Ureter (tissue), 1 donor: Measurements from ENCODE around the gene DAB2IP. TPM values are rescaled to one million over a fixed set of nuclear protein-coding genes. Genes with fewer than 3 reads are reported as not detected.

ENCODE experiments used
- DNase-seq: peaks from one replicate; pipeline ENCODE4 v3.0.0-alpha.2; 2020; ENCODE audit warnings: low spot score
- total RNA-seq: library from RNA; stranded (reverse); gene quantifications from one replicate; pipeline ENCODE4 v1.2.4, GENCODE V29; 2023
- donor health status: DM: yes; HTN: yes; CAD: no.

Gene DAB2IP
- total RNA-seq, 1 donor from 2014 or later: 103 TPM

DNA sequence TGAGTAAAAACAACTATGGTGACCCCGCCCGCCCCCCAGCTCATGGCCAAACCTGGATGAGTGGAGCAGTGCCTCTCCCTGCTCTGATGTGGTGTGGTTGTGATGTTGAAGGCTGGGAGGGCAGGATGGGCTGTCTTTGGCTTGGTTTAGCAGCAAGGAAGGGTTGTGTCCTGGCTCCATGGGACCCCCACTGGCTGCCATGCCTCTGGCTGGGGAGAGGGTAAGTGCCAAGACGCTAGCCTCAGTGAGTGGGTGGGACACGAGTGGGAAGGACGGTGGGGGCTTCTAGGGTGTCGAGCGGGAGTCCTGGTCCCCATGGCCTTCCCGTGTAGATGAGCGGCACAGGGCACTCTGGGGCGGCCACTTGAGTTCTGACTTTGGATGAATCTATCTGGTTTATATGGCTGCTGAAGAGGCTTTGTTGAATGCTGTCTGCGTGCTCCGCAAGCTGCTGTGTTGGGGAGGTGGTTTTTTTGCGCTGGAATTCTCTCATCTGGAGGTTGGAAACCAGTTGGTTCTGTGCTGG, 50.4 kb downstream of the DAB2IP start:
- no peak for DNase-seq

DNA sequence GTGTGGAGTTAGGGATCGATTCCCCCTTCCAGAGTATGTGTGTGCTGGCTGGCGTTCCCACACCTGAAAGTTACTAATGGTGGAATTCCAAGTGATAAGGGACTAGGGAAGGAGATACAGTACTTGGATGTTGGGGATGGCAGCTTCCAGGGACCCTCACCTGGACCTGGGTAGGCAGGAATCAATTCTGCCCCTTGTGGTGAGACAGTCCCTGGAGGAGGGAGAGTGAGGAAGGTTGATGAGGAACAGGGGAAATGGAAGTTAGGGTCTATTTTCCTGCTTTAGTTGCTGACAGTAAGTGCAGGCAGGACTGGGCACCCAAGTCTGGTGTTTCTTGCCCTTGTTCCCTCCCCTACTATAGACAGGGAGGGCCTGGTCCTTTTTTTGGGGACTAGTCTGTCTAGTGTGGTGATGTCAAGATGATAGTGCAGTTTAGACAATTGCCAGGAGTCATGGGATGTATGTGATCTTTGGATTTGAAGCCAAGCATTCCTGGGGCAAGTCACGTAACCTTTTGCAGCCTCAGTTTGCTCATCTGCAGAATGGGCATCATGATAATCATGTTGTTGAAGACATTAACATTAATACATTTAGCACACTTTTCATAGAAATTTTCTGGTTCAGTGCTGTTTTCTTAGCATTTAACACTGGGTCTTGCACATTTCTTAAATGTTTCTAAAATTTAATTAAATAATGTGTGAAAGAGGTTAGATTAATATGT, 51.7 kb downstream of the DAB2IP start:
- DNase-seq: no peak

DNA sequence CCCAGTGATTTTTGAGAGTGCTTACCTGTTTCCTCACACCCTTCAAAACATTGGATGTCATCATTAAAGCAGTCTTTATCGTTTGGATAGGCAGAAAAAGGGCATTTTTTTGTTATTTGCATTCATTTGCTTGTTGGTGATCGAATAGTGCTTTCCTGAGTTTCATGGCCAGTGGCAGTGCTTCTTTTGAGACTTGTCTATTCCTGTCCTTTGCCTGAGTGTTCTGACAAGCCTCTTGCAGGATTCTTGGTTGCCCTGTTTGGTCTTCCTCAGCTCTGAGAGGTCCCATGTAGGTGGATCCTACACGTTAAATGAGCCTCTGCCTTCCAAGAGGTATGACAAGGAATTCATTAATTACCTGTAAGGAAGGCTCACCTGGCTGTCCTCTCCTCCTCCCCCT, 52.8 kb downstream of the DAB2IP start:
- DNase-seq: no peak

DNA sequence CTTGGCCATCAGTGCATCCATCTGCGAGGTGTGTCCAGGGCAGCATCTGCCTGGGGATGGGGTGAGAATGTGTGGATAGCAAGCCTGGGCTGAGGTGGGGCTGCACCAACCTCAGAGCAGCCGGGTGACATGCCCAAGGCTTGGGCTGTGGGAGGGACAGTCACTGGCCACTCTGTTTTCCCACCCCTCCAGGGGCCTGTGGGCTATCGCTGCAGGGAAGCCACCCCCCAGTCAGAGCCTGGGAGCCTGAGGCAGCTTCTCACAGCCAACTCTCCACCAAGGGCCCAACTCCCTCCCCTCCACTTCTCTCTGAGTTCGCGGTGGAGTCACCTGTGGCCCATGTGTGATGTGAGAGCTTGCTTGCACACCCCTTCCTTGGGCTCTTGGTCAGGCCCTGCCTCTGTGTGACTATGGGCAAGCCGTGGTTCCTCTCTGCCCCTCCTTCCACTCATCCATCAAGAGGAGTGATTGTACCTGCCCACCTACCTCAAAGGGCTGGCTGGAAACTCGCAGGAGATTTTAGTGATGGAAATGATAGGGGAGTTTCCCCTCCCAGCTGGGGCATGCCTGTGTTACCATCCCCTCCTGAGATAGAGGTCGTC, 54.8 kb downstream of the DAB2IP start:
- no peak for DNase-seq

DNA sequence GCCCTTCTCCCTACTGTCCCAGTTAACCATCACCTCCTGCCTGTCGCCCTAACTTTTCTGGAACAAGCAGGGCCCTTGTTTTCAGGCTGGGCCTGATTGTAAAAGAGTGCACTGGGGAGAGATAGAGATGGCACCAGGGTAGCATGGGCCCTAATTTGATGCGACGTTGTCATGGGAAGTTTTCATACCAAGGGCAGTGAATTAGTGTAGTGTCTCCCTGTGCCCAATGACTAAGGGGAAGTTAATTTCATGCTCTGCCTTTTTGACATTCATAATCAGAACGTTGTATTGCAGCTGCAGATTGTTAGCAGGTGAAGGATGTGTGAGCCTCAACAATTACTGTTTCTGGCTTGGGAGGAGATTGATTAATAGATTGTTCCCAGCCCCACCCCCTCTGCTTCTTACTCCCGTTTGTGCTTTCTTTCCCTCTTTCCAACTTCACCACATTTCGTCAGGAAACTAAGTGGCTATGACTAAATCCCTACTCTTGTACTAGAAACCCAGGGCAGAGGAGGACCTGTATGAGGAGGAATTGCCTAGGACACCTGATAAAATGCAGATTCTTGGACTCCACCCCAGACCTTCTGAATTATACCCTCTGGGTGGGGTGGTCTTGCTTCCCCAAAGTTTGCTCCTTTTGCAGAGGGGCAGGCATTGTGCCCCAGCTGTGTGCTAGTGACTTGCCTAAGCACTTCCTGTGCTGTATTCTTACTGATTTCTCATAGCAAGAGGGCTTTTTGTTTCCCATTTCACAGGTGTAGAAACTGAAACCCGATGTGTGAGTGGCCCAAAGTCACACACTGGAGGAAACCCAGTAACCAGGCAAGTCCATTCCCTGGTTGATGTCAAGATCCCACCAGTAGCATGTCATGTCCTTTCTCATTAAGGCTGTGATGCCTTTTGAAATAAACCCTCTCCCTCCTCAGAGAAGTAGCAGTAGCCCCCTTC, 56.3 kb downstream of the DAB2IP start:
- DNase-seq: no peak

DNA sequence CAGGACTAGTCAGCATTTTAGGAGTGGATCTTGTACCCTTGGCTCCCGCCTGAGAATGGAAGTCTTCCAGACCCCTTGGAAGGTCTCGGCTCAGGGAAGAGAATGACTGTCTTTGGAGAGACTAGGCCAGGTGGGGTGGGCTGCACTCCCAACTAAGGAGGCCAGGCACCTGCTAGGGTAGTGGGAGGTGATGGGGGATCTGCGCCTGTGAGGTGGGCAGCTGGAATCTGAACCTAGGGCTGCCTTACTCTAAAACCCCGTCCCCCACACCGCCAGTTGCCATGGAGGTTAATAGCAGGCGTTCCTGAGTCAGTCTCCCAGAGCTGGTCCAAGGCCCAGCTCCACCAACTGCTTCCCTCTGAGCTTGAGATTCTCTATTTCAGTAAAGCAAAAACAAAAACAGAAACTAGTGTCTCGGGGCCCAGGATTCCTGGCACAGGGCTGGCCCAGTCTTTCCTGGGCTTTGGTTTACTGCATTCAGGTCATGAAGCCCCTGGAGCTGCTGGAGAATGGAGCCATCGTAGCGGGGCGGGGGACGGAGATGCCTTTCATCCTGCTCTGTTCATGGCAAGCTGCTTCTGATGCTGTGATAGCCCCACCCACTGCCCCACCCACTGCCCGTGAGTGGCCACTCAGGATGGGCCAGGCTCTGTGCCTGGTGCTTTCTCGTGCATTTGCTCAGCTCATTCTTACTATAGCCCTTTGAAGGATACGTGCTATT, 57.5 kb downstream of the DAB2IP start:
- DNase-seq: no peak

DNA sequence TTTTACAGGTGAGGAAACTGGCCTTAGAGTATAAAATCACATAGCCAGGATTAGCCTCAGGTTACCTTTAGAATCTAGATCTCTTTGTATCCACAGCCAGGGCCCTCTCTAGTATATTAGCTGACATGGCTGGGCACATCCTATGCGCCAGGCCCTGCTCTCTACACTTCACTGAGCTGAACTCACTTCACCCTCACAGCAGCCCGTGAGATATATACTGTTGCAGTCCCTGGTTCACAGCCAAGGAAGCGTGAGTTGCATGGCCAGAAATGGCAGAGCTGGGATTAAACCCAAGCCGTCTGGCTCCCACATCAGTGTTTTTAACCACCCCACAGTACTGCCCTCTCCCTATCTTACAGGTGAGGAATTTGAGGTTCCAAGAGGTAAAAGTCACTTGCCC, 58.4 kb downstream of the DAB2IP start:
- no peak for DNase-seq

DNA sequence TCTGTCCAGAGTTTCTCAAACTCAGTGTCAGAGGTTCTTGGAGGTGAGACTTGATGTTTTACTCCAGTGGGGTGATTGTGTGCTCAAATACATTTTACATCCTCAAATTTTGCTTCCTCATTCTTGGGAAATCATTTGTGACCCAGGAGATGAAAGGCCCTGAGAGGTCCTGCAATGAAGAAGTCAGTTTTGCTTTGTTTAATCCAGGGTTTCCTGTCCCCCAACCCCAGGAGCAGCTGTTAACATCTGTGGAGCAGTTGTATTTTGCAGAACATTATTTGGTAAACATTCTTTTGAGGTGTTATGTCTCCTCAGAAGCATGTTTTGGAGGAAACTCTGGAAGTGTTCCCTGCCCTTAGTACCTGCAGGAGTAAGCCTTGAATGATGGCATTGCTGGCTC, 59.8 kb downstream of the DAB2IP start:
- no peak for DNase-seq

DNA sequence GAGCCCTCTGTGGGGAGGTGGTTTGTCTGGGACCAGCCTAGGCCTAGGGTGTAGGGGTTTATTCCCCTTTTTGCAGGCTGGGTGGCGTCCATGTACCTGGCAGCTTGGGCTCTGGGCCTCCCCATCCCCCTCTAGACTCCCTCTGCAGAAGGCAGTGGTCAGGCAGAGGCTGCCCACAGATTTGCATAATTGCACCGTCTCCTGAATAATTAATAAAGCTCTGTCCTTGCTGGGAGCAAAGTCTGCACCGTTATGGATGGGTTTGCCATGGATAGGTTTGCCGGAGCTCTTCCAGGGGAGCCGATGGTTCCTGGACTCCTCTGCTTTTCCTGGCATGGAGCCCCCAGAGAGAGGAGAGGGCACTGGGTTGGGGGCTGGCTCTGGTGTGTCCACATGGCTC, 60.4 kb downstream of the DAB2IP start:
- no peak for DNase-seq

DNA sequence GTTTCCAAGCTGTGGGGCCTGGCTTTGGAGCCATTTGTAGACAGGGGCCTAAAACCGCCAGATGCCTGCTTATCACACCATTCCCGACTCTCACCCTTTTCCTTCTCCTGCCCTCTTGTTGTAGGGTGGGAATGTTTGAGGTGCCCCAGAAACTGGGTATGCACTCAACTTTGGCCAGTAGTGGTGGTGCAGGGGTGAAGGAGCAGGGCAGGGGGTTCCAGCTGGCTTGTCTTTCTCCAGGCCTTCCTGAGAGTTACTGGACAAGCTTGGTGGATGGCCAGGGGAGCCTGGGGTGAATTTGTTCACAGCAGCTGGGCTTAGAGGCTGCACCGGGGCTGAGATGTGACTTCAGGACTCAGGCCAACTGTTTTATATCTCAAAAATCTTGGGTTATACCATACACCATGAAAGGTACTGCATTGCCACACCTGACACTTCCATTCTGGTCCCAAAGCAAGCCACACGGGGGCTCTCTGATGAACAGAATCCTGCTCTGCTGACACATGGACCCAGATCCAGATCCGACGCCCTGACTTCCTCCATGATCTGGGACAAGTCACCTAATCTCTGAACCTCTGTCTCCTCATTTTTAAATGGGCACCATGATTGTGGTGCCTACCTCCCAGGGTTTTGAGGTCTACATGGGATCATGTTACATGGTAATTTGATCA, 62.1 kb downstream of the DAB2IP start:
- DNase-seq: no peak

DNA sequence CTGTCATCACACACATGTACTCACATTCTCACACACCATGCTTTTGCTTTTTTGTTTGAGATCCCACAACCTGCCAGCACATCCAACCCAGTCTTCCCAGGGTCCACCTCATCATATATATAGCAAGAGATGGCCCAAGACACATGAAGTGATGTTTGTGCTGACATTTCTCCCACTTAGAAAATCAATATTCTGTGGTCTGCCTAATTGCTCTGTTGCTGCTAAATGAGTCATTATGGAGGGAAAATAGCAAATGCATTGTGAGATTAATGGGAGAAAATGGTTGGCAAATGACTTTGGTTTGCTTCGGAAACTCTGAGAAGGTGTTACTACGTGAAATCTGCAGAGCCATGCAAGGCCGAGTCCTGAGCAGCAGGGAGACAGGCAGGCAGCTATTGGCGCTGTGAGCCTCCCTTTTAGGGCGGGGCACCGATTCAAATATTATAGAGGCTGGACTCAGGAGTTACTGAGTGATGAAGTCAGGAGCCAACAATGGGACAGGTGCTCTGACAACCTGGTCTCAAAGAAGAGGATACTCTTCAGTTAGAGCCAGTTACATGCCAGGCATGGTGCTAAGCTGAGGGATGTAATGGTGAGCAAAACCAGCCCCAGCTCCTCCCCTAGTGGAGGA, 62.8 kb downstream of the DAB2IP start:
- DNase-seq: no peak

DNA sequence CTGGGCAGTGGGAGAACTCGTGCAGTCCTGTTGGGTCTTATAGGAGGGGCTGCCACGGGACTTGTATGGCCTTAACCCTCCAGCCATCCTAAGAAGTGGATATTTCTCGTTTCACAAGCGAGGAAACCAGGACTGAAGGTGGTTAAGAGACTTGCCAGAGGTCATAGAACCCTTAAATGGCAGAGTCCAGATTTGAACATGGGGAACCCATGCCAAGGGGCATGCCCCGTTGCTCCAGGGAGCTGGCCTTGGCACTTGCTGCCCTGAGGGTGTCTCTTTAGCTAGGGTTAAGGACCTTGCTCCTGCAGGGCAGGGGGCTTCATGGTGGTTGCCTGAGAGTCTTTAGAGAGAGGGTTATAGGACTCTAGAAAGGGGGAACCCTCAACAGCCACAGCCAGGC, 63.4 kb downstream of the DAB2IP start:
- DNase-seq: no peak

DNA sequence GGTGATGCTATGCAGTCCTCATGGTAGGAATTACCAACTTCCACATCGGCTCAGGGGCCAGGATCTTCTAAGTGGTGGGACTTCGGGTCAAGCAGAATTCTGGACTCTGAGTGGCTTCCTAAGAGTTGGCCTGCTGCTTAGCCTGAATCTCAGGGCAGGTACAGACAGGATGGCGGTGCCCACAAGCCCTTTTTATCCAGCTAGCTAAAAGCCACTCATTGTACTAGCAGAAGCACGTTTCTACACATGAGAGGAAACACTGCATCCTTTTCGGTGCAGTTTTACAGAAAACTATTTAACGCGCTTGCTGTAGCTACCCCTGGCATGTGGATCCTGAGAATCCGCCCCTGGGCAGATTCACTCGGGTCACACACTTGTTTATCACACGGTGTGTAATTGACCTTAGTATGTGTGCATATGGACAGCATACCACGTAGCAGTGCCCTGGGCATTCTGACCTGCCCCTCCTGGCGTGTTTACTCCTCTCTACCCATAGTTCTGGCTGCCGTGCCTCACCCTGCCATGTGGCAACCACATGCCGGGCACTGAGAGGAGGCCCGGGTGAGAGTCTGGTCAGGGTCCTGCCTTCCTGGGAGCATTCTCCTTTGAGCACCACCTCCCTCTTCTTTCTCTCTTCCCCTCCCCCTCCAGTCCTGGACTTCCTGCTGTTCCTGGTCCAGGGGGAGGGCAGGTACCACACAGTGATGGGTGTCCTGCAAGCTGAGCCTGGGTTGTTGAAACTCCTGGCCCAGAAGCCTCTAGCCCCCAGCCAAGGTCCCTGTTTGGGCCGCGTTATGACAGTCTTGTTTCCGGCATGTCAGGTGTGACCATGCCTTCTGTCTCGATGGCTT, 65.9 kb downstream of the DAB2IP start:
- no peak for DNase-seq

DNA sequence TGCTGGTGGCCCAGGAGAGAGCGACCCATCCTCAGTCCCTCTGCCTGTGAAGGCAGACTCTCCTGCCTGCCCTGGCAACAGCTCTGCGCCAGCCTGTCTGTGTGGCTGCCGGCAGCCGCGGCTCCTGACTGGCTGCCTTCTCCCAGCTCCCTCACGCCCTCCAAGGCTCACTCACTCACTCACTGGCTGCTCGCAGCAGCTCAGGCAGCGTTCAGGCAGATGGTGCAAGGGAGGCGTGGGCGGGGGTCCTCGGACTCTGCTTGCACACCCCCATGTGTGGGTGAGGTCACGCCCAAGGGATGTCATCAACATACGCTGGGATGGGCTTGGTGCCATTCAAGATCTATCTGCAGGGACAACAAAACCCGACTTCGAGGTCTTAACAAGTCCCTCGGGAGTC, 66.7 kb downstream of the DAB2IP start:
- DNase-seq: peak; percentile 65

DNA sequence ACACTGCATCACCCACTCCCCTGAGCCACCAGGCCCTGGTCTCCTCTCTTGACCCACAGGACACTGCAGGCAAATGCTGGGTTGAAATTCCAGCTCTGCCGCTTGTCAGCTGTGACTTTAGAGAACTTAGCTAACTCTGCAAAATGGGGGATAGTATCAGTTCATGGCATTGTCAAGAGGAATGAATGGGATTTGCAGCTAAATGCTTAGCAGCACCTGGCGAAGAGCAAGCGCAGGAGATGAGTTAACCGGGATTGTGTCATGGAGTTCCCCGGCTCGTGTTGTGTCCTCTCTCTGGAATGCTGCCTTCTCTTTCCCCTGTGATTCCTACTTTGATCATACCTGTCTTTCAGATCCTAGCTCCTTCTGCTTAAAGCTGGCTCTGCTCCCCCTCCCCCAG, 67.1 kb downstream of the DAB2IP start:
- no peak for DNase-seq

DNA sequence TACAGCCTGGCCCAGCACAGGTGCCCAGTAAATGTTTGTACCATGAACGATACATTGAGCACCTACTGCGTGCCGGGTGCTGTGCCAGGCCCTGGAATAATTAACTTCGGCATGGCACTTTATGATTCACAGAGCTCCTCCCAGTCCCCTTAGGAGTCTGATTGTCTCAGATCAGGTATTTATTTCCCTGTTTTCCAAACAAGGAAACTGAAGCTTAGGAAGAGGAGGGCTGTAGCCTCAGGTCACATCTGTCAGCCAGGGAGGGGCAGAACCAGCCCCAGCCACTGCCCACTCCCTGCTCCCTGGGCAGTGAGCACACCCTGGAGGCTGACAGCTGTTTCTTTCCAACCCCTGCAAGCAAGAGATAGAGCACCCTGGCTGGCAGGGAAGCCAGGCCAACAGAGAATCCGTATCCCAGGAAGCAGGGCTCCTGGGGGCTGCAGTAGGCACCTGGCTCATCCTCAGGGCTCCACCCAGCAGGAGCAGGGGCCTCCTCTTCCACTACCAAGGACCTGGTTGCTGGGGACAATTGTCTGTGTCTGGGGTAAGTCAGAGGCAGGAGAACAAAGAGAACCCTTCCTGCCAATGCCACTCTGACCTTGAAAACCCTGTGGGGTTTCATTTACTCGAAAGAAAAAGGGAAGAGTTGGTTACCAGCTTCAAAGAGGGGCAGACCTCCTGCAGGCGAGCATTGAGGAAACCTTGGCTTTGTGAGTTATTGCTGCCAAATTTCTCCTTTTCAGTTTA, 69.0 kb downstream of the DAB2IP start:
- DNase-seq: no peak

DNA sequence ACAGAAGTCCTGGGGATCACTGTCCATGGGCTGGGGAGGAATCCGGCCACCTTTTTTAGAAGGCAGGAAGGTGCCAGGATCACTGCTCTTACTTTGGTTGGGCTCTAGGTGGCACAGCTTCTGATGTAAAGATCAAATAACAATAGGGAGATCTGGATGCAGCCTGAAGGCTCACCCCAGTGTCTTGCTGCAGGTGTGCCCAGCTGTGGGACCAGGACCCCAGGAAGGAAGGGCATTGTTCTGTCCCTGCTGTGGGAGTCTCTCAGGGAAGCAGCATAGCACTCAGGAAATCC, 69.6 kb downstream of the DAB2IP start:
- DNase-seq: no peak

DNA sequence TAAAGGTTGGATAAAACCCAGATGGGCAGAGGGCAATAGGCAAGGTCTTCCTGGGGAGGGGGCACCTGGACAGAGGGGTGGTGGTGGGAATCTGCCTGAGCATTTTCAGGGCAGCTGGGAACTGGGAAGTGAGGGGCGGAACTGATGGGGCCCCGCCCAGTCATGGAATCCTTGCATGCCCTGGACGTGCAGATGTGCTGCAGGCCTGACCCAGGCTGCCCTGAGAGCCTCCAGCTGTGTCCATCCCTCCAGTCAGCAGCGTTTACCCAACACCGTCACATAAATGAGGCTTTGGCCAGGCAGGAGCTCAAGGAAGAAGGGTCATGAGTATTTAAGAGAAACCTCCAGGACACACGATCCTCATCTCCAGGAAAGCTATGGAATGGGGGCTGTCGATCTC, 70.3 kb downstream of the DAB2IP start:
- DNase-seq: no peak
